ENCODE results near the gene BTBD6.

BTBD6 gene

DNA sequence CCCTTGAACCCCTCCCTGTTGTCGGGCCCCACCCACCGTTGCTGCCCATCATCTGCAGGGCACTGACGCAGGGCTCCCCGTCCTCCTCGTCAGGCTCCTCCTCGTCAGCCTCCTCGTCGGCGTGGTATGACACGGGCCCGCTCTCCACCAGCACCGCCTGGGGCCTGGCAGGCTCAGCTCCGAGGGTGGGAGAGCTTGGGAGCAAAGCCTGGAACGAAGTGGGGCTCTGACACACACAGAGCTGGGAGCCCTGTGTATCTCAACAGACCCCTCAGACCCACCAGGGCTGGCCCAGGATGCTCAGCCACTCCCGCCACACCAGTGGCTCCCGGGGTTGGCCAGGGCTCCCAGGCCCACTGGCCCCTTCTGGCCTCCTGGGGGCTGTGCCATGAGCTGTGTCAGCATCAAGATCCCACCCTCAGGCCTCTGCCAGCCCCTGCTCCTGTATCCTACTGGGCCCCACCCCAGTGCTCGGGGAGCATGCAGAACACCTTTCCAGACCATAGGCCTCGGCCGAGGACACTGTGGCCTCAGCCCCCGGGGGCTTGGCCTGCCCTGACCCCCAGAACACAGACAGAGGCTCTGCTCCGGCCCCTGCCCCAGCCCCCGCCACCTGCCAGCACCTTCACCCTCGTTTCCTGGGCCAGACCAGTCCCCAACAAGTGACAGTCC, 37.1 kb upstream of the BTBD6 start:
- no peak for DNase-seq

DNA sequence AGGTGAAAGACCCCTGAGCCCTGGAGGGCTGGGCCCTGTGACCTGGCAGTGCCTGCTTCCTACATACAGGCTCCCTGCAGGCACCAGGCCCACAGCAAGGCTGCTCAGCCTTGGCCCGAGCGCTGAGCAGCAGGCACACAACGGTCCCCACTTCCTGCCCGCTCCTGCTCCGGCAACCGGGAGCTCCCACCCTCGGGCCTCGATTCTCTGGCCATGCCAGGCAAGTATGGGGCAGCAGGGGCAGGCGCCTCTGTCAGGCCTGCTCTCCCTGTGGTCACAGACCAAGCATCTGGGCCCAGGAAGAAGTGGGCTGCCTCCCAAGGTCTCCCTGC, 36.6 kb upstream of the BTBD6 start:
- DNase-seq, result no peak

DNA sequence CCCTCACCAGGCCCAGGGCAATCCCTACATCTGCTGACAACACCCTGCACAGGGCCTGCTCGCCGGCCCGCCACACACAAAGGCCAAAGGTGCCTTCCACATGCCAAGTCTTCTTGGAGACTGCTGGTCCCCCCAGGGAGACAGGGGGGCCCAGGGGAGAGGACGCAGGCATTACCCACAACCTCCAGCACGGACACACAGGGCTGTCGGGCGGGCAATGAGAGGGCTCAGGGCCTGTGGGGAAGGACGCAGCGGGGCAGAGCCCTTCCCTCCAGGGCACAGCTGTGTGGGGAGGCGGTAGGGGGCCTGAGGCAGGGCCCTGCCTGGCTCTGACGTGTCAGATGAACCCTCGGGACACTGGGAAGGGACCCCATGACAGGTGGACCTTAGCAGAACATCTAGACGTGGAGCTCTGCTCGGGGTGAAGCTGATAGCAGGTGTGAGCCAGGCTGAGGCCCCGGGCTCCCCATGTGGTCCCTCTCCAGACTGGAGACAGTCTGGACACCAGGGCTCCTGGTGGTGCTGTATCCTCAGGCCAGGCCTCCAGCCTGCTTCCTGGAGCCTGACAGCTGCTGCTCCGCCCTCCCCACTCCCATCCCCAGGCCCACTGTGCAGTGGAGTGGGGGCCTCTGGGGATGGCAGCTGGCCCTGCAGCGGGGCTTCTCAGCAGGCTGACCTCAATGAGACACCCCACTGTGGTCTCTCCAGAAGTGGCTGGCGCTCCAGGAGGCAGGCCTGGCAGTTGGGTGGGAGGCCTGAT, 35.6 kb upstream of the BTBD6 start:
- DNase-seq, result no peak

DNA sequence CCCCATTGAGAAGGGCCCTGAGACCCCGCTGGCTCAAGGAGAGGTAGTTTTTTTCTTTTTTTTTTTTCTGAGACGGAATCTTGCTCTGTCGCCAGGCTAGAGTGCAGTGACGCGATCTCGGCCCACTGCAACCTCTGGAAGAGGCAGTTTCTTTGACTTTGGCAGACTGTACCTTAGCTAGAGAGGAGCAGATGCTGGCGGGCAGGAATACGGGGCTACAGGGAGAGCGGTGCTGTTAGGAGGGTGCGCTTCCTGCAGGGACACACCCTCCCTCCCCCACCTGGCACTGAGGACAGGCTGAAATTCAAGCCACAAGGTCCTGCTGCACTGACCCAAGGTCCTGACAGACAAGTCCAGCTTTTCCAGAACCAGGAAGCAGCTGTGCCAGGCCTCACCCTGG, 35.0 kb upstream of the BTBD6 start:
- DNase-seq, result no peak

DNA sequence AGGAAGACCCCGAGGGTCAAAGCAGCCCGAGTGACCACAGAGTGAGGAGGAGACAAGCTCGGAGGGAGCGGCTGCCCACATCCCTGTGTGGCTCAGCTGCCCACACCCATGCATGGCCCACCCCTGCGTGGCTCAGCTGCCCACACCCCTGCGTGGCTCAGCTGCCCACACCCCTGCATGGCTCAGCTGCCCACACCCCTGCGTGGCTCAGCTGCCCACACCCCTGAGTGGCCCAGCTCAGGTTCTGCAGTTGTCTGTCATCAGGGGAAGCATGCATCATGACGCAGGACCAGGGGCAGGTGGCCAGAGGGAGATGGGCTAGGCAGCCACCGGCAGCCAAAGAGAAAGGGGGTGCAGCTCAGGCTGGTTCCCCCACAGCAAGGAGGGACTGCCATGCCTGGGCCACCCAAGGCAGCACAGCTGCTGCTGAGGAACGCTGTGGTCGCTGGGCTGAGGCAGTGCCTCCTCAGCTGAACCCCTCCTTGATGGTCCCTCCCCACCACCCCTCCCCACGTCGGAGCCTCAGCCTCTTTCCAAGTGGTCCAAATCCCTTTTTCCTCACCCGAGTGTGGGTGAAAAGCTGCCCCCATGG, 33.9 kb upstream of the BTBD6 start:
- no peak for DNase-seq

DNA sequence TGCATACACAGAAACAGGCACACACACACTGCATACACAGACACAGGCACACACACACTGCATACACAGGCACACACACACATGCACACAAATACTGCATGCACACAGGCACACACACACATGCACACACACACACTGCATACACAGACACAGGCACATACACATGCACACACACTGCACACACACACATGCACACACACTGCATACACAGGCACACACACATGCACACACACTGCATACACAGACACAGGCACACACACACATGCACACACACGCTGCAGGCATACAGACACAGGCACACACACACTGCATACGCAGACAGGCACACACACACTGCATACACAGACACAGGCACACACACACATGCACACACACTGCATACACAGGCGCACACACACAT, 32.7 kb upstream of the BTBD6 start:
- no peak for DNase-seq

DNA sequence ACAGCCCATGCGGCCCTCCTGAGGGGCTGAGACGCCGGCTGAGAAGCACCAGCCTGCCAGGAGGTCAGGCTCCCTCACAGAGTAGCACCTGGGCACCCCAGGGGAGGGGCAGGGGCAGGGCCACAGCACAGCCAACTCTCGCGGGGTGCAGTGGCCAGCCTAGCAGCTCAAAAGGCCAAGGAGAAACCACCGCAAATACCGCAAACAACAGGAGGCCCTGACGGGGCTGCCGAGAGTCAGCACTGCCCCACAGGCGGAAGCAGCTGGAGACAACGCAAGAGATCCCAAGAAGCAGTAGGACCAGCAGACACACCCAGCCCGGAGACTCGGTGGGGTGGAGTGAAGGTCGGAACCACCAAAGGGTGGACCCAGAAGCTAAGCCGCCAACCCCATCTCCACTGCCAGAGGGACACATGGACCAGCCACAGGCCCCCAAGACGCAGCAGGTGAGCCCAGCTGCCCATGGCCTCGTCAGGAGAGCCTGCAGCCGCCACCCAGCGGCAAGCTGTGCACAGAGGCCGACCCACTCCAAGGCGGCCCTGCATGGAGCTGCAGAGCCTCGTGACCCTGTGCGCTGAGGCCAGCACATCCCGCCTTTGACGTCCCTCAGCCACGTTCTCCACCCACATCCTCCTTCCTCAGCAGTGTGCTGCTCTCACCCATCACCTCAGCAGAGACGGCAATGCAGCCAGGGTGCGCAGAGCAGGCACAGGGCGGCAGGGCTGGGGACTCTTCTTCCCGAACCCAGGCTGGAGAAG, 31.7 kb upstream of the BTBD6 start:
- DNase-seq, result no peak

DNA sequence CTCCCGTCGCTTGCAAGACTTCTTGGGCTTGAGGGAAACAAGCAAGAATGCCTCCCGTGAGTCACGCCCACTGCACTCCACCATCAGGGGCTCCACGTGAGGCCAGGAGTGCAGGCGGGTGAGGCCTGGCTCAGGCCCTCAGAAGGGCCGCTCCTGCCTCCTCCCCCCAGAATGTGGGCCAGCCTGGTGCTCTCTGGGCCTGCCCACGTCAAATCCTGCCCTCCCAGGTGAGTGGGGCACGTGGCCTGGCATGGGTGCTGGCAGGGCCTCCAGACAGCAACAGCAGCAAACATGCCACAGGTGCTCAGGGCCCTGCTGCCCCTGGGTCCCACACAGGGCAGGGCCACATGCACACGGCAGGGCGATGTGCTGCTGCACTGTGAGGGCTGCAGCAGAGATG, 30.6 kb upstream of the BTBD6 start:
- DNase-seq, result no peak

DNA sequence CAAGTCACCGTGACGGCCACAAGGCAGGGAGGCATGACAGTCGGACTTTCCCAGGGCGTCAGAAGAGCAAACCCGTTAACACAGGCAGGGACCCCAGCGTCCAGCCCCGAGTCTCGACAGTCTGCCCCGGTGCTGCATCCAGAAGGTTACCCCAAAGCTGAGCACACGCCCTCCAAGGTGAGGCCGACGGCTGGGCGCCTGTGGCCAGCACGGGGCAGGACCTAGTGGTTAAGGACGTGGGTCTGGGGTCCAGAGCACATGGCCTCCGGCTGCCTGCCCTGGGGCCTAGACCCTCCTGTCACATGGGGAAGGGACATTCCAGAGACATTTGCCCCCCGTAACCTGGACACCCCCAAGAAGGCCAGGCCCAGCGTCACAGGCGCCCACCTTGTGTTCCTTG, 29.7 kb upstream of the BTBD6 start:
- DNase-seq, result no peak

- DNase-seq, result no peak
Measured at GRCh38 chr14:105219043-105219612, 29.2 kb upstream of the BTBD6 start.

DNA sequence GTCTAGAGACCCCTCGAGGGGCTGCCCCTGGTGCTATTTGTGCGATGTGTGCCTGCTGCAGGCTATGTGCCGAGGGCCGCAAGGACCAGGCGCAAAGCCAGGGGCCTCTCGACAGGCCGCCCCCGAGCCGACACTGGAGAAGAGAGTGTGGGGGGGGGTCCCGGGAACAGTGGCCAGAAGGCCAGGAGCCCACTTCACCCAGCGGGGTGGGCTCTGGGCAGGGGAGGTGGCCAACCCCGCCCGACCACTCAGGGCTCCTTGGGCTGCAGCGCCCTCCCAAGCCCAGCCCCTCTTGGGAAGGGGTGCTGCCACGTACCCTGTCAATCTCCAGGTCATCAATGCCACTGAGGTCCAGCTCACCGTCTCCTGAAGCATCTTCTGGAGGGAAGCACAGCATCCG, 28.6 kb upstream of the BTBD6 start:
- no peak for DNase-seq

GRCh38 chr14:105220699-105221597, 27.4 kb upstream of the BTBD6 start:
- no peak for DNase-seq

- DNase-seq, result no peak
Measured at GRCh38 chr14:105221598-105222178, 26.6 kb upstream of the BTBD6 start.

- no peak for DNase-seq
Measured at GRCh38 chr14:105223260-105223659, 25.1 kb upstream of the BTBD6 start.

DNA sequence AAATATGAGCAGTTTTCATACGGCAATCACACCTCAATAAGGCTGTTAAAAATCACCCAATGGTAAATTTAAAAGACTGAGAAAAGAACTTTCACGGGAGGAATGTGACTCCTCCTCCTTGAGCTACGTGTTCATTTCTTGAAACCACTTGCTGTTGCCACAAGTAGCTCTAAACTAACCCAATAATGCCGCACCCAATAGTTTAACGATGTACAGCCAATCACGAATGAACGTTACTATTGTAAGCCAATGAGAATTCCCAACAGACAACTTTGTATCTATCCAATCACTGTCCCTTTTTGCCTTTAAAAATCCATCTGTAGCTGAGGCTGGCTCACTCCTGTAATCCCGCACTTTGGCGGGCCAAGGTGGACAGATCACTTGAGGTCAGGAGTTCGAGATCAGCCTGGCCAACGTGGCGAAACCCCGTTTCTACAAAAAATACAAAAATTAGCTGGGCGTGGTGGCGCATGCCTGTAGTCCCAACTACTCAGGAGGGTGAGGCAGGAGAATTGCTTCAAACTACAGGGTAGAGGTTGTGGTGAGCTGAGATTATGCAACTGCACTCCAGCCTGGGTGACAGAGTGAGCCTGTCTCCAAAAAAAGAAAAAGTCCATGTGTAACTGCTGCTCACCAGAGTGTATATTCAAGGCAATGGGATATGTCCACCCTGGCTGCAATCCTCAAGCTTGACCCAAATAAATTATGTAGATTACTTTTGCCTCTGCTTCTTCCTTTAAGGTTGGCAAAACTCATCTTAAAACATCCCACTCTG, 24.4 kb upstream of the BTBD6 start:
- DNase-seq, result no peak

DNA sequence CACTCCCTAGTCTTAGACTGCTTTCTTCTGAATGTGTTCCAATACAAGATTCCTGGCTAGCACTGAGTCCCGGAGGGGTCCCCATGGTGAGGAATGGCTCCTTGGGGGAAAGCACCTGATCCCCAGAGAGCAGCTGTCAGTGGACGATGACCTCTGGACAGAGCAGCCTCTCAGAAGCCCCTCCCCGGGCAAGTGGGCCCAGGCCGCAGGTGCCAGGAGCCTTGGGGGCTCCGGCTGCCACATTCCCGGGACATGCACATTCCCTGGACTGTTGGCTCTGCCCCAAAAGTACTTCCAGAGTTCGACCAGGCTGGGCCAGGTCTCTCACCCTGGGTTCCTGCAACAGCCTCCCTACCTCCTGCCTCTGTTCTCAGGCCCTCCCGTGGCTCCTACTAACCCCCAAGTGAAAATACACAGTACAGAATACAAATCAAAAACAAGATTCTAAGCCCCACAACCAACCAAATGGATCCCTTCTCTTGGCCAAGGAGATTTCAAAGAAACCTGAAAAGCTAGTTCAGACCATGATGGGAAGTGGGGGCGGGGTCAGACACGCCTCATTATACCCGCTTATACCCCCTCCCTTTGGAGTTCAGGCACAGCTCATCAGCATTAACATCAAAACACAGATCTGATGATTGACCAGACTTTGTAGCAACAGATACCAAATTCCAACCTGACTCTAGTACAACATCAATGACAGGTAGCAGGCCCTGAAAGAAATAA, 23.3 kb upstream of the BTBD6 start:
- DNase-seq, result no peak

- no peak for DNase-seq
Measured at GRCh38 chr14:105226198-105226597, 22.1 kb upstream of the BTBD6 start.

DNA sequence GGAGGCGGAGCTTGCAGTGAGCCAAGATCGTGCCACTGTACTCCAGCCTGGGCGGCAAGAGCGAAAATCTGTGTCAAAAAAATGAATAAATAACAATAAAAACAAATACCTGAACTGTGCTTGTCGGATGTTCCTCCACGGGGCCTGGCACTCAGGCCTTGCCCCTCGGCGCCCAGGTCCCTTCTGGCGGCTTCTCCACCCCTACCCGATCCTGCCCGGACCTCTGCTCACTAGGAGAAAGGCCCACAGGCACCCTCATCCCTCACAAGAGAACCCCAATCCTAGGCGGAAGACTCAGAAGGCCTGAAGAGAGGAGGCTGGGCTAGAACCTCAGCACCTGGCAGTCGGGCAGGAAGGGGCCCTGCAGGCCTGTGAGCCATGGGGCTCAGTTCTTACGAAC, 21.0 kb upstream of the BTBD6 start:
- DNase-seq, result no peak

GRCh38 chr14:105228562-105228961, 19.8 kb upstream of the BTBD6 start:
- no peak for DNase-seq
